HepG2 (cell line): ENCODE measurements around the gene CAPN12. TPM values are rescaled to one million over a fixed set of nuclear protein-coding genes. Genes with fewer than 3 reads are reported as not detected.

Experiments
- ATAC-seq: fragments of 200-7000 bp; cut with Tn5 transposase; 3 replicates; pipeline ENCODE4 v1.9.1; 2020; ENCODE audit warnings: mild to moderate bottlenecking, moderate library complexity
- BruUV-seq: library from RNA; stranded (reverse); fragments of 400-500 nt; replicated peaks from 2 replicates; lab custom pipeline; 2021; lab: Mats Ljungman, UMichigan
- CTCF ChIA-PET: fragments of 300-600 bp; formaldehyde crosslinking; extraction: SDS; loops from one replicate; lab custom pipeline; 2021; ENCODE audit warnings: low total read pairs, inconsistent platforms, low intra/inter-chr PET ratio; lab: Yijun Ruan, JAX
- POLR2A ChIA-PET: fragments of 350-600 bp; sonication (Branson Sonifier 250); formaldehyde crosslinking; loops from one replicate; lab custom pipeline; 2020; ENCODE audit warnings: antibody characterized with exemption, inconsistent platforms; lab: Yijun Ruan, JAX
- DNase-seq: peaks from one replicate; pipeline ENCODE4 v3.0.0-alpha.2; 2015; ENCODE audit warnings: low spot score
- FAIRE-seq: peaks from 3 replicates; lab custom pipeline; 2011; peaks lifted over from hg19 to GRCh38; lab: Jason Lieb, UNC
- H2AFZ ChIP-seq: one replicate; pipeline ENCODE4 v1.6.1; 2011; ENCODE audit warnings: low read length, inconsistent platforms
- H3K27ac ChIP-seq: fragments of 300-600 bp; 3 replicates; pipeline ENCODE4 v1.8.0; 2011; ENCODE audit warnings: mixed run types, mild to moderate bottlenecking, mixed read lengths, low read length, inconsistent platforms; ENCODE audit not compliant: insufficient read depth; ENCODE audit errors: extremely low read length
- H3K27me3 ChIP-seq, 2 experiments: fragments of 200-600 bp in 1 of 2; 2 replicates in 1 of 2; 3 replicates in 1 of 2; pipeline versions ENCODE4 v1.6.0 to v1.8.0; 2011; ENCODE audit warnings: low read length in 2 of 2, mild to moderate bottlenecking in 2 of 2, moderate library complexity in 2 of 2, inconsistent platforms in 1 of 2; ENCODE audit not compliant: insufficient read depth in 2 of 2, control insufficient read depth in 1 of 2
- H3K36me3 ChIP-seq, 2 experiments: fragments of 200-600 bp in 1 of 2; replicated peaks in 1 of 2; 2 replicates in 1 of 2; 3 replicates in 1 of 2; pipeline versions ENCODE4 v1.5.1 to v1.8.0; 2011; ENCODE audit warnings: low read length in 2 of 2, inconsistent platforms in 1 of 2; ENCODE audit not compliant: insufficient read depth in 2 of 2, control insufficient read depth in 1 of 2
- H3K4me1 ChIP-seq: 2 replicates; pipeline ENCODE4 v1.5.1; 2012; ENCODE audit warnings: low read length, inconsistent platforms; ENCODE audit not compliant: insufficient read depth
- H3K4me2 ChIP-seq: 2 replicates; pipeline ENCODE4 v1.6.0; 2011; ENCODE audit warnings: low read depth, low read length, inconsistent platforms
- H3K4me3 ChIP-seq, 3 experiments: fragments of 200-600 bp in 1 of 3; sonication (generic), shearing (Covaris generic) in 1 of 3; replicated peaks in 1 of 3; 2 replicates each; pipeline ENCODE4 v1.5.1; 2011 to 2016; ENCODE audit warnings: low read length in 3 of 3, inconsistent platforms in 2 of 3, low read depth in 2 of 3, mild to moderate bottlenecking in 2 of 3, control low read depth in 1 of 3, mixed read lengths in 1 of 3; ENCODE audit not compliant: insufficient read depth in 1 of 3
- H3K79me2 ChIP-seq: one replicate; pipeline ENCODE4 v1.6.1; 2011; ENCODE audit warnings: low read length, inconsistent platforms; ENCODE audit not compliant: insufficient read depth
- H3K9ac ChIP-seq: 2 replicates; pipeline ENCODE4 v1.6.0; 2011; ENCODE audit warnings: mild to moderate bottlenecking, low read depth, low read length, inconsistent platforms; ENCODE audit not compliant: insufficient read depth
- H3K9me3 ChIP-seq: 2 replicates; pipeline ENCODE4 v1.5.1; 2012; ENCODE audit warnings: mild to moderate bottlenecking, low read length
- H4K20me1 ChIP-seq: 2 replicates; pipeline ENCODE4 v1.6.0; 2011; ENCODE audit warnings: inconsistent platforms, mild to moderate bottlenecking, low read length, moderate library complexity; ENCODE audit not compliant: insufficient read depth
- MAFF ChIP-seq: IDR thresholded peaks from 2 replicates; pipeline ENCODE4 v1.6.1; 2011; ENCODE audit warnings: low read depth, low read length, improper control_type of control experiment
- MYC ChIP-seq: sonication (generic); formaldehyde crosslinking; IDR thresholded peaks from 2 replicates; pipeline ENCODE4 v1.9.0; 2021; ENCODE audit warnings: missing genetic modification reagents, borderline replicate concordance
- POLR2A ChIP-seq, 2 experiments: IDR thresholded peaks; 2 replicates each; pipeline ENCODE4 v1.6.1; 2011; ENCODE audit warnings: low read depth in 2 of 2, low read length in 2 of 2, mild to moderate bottlenecking in 1 of 2, moderate library complexity in 1 of 2; ENCODE audit not compliant: insufficient read depth in 1 of 2
- POLR2G ChIP-seq: fragments of 200-400 bp; formaldehyde crosslinking; IDR thresholded peaks from 2 replicates; pipeline ENCODE4 v1.6.1; 2018; ENCODE audit warnings: mild to moderate bottlenecking, low read depth, low read length, moderate library complexity
- RBM22 ChIP-seq: fragments of 200-400 bp; formaldehyde crosslinking; optimal IDR thresholded peaks from 2 replicates; pipeline ENCODE3; 2017; ENCODE audit warnings: mild to moderate bottlenecking, low read length, moderate library complexity
- RBM39 ChIP-seq: fragments of 200-400 bp; formaldehyde crosslinking; IDR thresholded peaks from one replicate; pipeline ENCODE4 v1.6.1; 2018; ENCODE audit warnings: antibody characterized with exemption, mild to moderate bottlenecking, low read depth, low read length; ENCODE audit not compliant: poor library complexity, severe bottlenecking
- TAF15 ChIP-seq: fragments of 200-400 bp; formaldehyde crosslinking; IDR thresholded peaks from one replicate; pipeline ENCODE4 v1.6.1; 2018; ENCODE audit warnings: mild to moderate bottlenecking, low read depth, low read length; ENCODE audit not compliant: poor library complexity, severe bottlenecking
- ZBTB8A ChIP-seq: sonication (generic); formaldehyde crosslinking; IDR thresholded peaks from 2 replicates; pipeline ENCODE4 v1.4.0; 2020; ENCODE audit warnings: mild to moderate bottlenecking, low read depth, missing genetic modification reagents, borderline replicate concordance
- ZNF234 ChIP-seq: sonication (generic); formaldehyde crosslinking; conservative IDR thresholded peaks from 2 replicates; pipeline ENCODE4 v1.5.1; 2020; ENCODE audit warnings: mild to moderate bottlenecking, missing genetic modification reagents
- ZSCAN21 ChIP-seq: sonication (generic); formaldehyde crosslinking; IDR thresholded peaks from 2 replicates; pipeline ENCODE4 v1.8.0; 2022; ENCODE audit warnings: mild to moderate bottlenecking, missing genetic modification reagents, moderate library complexity, borderline replicate concordance
- WGBS: methylation state at CpG from one replicate; pipeline ENCODE4 v1.1.6; 2017; ENCODE audit warnings: low lambda C conversion rate; 5-methylcytosine and 5-hydroxymethylcytosine counted together
- in situ Hi-C: cut with HindIII; loops from 2 replicates; pipeline ENCODE4 v1.10.0; 2017; ENCODE audit warnings: low pct_unique_long_range_greater_than_20kb; ENCODE audit not compliant: extremely low pct_ligation_motif_present
- intact Hi-C: fragments of 100-400 bp; cut with micrococcal nuclease; formaldehyde crosslinking; loops from one replicate; pipeline ENCODE4 v1.10.0; 2022; ENCODE audit not compliant: unreplicated experiment
- polyA plus RNA-seq, 8 experiments: library from polyadenylated mRNA; depleted of rRNA in 3 of 8; stranded (reverse) in 7 of 8; unstranded in 1 of 8; fragments of >200 nt; fragmentation: Illumina TruSeq in 4 of 8; extraction: Trizol in 4 of 8; gene quantifications; 2 replicates each; pipeline versions ENCODE4 v1.2.1 to v1.2.3, GENCODE V29; 2011 to 2016; ENCODE audit warnings: low read depth in 4 of 8, missing spikeins in 1 of 8, mixed read lengths in 1 of 8; ENCODE audit not compliant: insufficient read depth in 1 of 8
- total RNA-seq, 5 experiments: library from RNA; depleted of rRNA; stranded (reverse); fragments of >200 nt; fragmentation: Illumina TruSeq; extraction: Trizol; gene quantifications; 2 replicates each; pipeline ENCODE4 v1.2.3, GENCODE V29; 2016; ENCODE audit warnings: low read depth in 1 of 5
- TF ChIP-seq, protein P1 (sequence below), 2 experiments: sonication (generic) in 1 of 2; formaldehyde crosslinking in 1 of 2; IDR thresholded peaks; 2 replicates each; pipeline versions ENCODE4 v1.4.0 to v1.6.1; 2016 to 2020; ENCODE audit warnings: borderline replicate concordance in 1 of 2, low read depth in 1 of 2, mild to moderate bottlenecking in 1 of 2, missing genetic modification reagents in 1 of 2
- TF ChIP-seq, protein P2 (sequence below): sonication (generic); formaldehyde crosslinking; IDR thresholded peaks from 2 replicates; pipeline ENCODE4 v1.4.0; 2020; ENCODE audit warnings: mild to moderate bottlenecking, missing genetic modification reagents
- TF ChIP-seq, protein P3 (sequence below): sonication (generic); formaldehyde crosslinking; IDR thresholded peaks from 2 replicates; pipeline ENCODE4 v1.8.1; 2023; ENCODE audit warnings: missing genetic modification reagents, mild to moderate bottlenecking, borderline replicate concordance
- TF ChIP-seq, protein P4 (sequence below): IDR thresholded peaks from 2 replicates; pipeline ENCODE4 v1.6.1; 2016; ENCODE audit warnings: missing genetic modification reagents, missing compliant biosample characterization

The CAPN12 gene
- total and polyA plus RNA-seq, 2 of the 13 experiments (the other 11 are each of a cell fraction or from before 2014, with no cell fraction given) = 1.6 to 13.6 TPM

DNA sequence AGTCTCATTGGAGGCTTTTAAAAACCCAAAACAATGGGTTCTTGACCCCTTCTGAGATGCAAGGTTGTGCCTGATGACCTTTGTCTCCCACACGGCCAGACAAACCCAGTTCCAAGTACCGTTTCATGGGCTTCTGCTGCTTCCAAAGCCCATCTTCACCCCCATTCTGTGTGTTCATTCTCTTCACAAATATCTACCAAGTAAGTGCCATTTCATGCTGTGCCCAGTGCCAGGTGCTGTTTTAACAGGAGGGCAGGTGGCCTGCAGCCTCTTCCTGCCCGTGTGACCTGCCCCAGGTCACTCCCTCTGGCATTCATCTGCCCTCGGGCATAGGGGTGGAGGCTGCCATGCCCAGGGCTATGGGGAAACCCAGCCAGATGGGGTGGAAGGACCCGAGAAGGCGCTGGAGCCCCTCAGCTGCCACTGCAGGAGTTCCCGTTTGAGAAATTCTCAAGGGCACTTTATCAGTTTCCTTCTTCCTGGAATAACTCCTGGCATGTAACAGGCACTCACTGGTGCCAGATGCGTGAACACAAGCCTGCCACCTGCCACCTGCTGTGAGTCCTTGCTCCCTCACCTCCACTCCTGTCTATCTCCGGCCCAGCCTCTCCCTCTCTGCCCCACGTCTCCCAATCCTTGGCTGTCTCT lies 12.5 kb downstream of the CAPN12 start (continued):
- TF ChIP-seq, protein P1, sequence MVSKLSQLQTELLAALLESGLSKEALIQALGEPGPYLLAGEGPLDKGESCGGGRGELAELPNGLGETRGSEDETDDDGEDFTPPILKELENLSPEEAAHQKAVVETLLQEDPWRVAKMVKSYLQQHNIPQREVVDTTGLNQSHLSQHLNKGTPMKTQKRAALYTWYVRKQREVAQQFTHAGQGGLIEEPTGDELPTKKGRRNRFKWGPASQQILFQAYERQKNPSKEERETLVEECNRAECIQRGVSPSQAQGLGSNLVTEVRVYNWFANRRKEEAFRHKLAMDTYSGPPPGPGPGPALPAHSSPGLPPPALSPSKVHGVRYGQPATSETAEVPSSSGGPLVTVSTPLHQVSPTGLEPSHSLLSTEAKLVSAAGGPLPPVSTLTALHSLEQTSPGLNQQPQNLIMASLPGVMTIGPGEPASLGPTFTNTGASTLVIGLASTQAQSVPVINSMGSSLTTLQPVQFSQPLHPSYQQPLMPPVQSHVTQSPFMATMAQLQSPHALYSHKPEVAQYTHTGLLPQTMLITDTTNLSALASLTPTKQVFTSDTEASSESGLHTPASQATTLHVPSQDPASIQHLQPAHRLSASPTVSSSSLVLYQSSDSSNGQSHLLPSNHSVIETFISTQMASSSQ (IDR thresholded peaks at IDR 0.05; ENCODE audit: low read depth) = no peak
- TF ChIP-seq, protein P1 (CRISPR knock-in tag; IDR thresholded peaks at IDR 0.05; ENCODE audit: borderline replicate concordance) = no peak
- TF ChIP-seq MAFF (no peak), ZNF234 (CRISPR knock-in tag) (no peak)
- TF ChIP-seq, protein P2, sequence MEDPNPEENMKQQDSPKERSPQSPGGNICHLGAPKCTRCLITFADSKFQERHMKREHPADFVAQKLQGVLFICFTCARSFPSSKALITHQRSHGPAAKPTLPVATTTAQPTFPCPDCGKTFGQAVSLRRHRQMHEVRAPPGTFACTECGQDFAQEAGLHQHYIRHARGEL = no peak
- TF ChIP-seq, all 625 proteins: peak for 5

DNA sequence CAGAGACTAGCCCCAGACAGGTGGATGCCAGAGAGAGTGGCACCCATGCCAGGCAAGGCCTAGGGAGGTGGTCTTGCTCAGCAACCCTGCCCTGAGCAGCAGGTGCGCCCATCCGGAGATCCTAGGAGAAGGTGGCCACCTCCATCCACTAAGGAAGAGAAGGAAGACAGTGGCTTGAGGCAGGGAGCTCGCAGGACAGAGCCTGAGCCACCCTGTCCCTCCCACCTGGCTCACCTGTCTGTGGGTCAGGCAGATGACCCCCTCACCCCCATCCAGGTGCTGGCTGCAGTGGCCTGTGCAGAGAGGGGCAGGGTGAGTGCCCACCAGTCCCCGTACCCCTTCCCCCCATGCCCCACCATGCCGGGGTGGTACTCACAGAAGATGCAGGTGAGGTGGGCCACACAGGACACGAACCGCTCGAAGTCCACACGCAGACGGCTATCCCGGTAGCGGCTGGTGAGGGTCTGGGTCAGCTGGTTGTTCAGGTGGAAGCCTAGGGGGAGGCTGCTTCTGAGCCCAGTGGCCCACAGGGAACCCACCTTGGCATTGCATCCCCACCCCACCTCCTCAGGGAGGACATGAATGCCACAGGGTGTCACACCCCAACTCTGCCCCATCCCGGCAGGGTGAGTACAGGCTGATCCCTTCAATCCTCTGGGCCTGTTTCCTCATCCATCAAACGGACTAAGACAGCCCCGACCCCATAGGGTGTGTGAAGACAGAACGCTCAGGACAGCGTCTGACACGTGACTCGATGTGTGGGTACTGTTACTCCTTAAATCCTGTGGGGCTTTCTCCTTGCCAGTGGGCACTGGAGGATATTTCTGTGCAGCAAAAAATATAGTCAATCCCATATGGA lies 13.3 kb downstream of the CAPN12 start:
- no TSS peak for BruUV-seq
- intact Hi-C loops = loop anchor here (5.0 kb wide), 2 partner anchors 101 to 201 kb away; partner anchors contain the start of genes ECH1, MRPS12 and SARS2
- ChIA-PET CTCF (interaction anchor here (1.2 kb wide), 1 partner anchor 157 kb away, joined by 3 read pairs; no protein-coding TSS in a partner anchor), POLR2A (no interaction called here)
- no peak for ATAC-seq
- no peak overlapping the region for H3K4me3 ChIP-seq
- H3K79me2 ChIP-seq = no peaks in the 10 kb centered on the region
- H3K4me2 ChIP-seq = no peak overlapping the region
- H3K27me3 ChIP-seq = no peaks in the 10 kb centered on the region
- no peak for FAIRE-seq
- DNase-seq = no peak
- in situ Hi-C loops = loop anchor here (25.0 kb wide), 1 partner anchor 181 kb away; the partner anchor contains the start of gene CCER2
- H3K36me3 ChIP-seq = peaks cover 14 to 33% of the 10 kb centered on the region in 2 experiments; a peak in 4 of 5 replicates
- no peak overlapping the region for H3K27ac ChIP-seq
- H3K9me3 ChIP-seq = no peaks in the 10 kb centered on the region
- H3K4me1 ChIP-seq = peaks cover 21% of the 10 kb centered on the region
- H3K9ac ChIP-seq = no peak overlapping the region
- H2AFZ ChIP-seq = no peak overlapping the region
- 96% methylated on average over 13 of the region's 19 CpGs for WGBS
- H4K20me1 ChIP-seq = no peaks in the 10 kb centered on the region
- TF ChIP-seq RBM39 (no peak), TAF15 (peak; percentile 59), ZBTB8A (no peak), POLR2A (IDR thresholded peaks at IDR 0.05; ENCODE audit: insufficient read depth in 1 of 2, low read depth in 2 of 2, low read length in 2 of 2) (peak; percentile 9 to 48), ZSCAN21 (CRISPR knock-in tag) (0 out of 2 replicates have a peak, but pooled peaks have one; percentile 9), POLR2G (peak; percentile 65; the same call in 1 of the 2 replicates), RBM22 (peak; percentile 79), MYC (CRISPR knock-in tag) (peak; percentile 17; the same call in 1 of the 2 replicates)
- TF ChIP-seq, protein P3, sequence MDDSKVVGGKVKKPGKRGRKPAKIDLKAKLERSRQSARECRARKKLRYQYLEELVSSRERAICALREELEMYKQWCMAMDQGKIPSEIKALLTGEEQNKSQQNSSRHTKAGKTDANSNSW (CRISPR knock-in tag) = no peak
- TF ChIP-seq, protein P4, sequence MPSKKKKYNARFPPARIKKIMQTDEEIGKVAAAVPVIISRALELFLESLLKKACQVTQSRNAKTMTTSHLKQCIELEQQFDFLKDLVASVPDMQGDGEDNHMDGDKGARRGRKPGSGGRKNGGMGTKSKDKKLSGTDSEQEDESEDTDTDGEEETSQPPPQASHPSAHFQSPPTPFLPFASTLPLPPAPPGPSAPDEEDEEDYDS (CRISPR knock-in tag) = no peak
